MM.1S (cell line): ENCODE data around the gene TGFB2.

ENCODE experiments used
- DNase-seq: peaks from one replicate; pipeline ENCODE4 v3.0.0-alpha.2; 2015
- H2AFZ ChIP-seq: fragments of 300-600 bp; sonication (generic); 2 replicates; pipeline ENCODE4 v1.6.0; 2016; ENCODE audit warnings: antibody characterized with exemption, low read length
- H3F3A ChIP-seq: fragments of 300-600 bp; sonication (generic); 2 replicates; pipeline ENCODE4 v1.6.1; 2016; ENCODE audit warnings: mild to moderate bottlenecking, antibody characterized with exemption, low read length, moderate library complexity, mixed read lengths; ENCODE audit not compliant: insufficient read depth
- H3K27ac ChIP-seq: fragments of 300-600 bp; sonication (generic); 2 replicates; pipeline ENCODE4 v1.5.1; 2016; ENCODE audit warnings: mild to moderate bottlenecking, low read length
- H3K27me3 ChIP-seq: fragments of 300-600 bp; sonication (generic); replicated peaks from 2 replicates; pipeline ENCODE4 v1.6.0; 2016; ENCODE audit warnings: low read length; ENCODE audit not compliant: insufficient read depth
- H3K36me3 ChIP-seq: fragments of 300-600 bp; sonication (generic); replicated peaks from 2 replicates; pipeline ENCODE4 v1.6.1; 2016; ENCODE audit warnings: mild to moderate bottlenecking, low read length, mixed read lengths; ENCODE audit not compliant: insufficient read depth
- H3K4me1 ChIP-seq: fragments of 300-600 bp; sonication (generic); 2 replicates; pipeline ENCODE4 v1.6.1; 2016; ENCODE audit warnings: low read length, mixed read lengths
- H3K4me2 ChIP-seq: fragments of 300-600 bp; sonication (generic); 2 replicates; pipeline ENCODE4 v1.6.0; 2016; ENCODE audit warnings: low read depth, low read length
- H3K4me3 ChIP-seq: fragments of 300-600 bp; sonication (generic); 2 replicates; pipeline ENCODE4 v1.5.1; 2016; ENCODE audit warnings: low read length, mixed read lengths
- H3K79me2 ChIP-seq: fragments of 300-600 bp; sonication (generic); 2 replicates; pipeline ENCODE4 v1.6.1; 2016; ENCODE audit warnings: mixed run types, low read length, mixed read lengths
- H3K9ac ChIP-seq: fragments of 300-600 bp; sonication (generic); 2 replicates; pipeline ENCODE4 v1.6.1; 2016; ENCODE audit warnings: low read length, mixed read lengths
- H3K9me2 ChIP-seq: fragments of 300-600 bp; sonication (generic); replicated peaks from 2 replicates; pipeline ENCODE4 v1.6.1; 2016; ENCODE audit warnings: mild to moderate bottlenecking, low read length, mixed read lengths; ENCODE audit not compliant: insufficient read depth
- H3K9me3 ChIP-seq: fragments of 300-600 bp; sonication (generic); replicated peaks from 2 replicates; pipeline ENCODE4 v1.6.1; 2016; ENCODE audit warnings: mild to moderate bottlenecking, low read length, mixed read lengths; ENCODE audit not compliant: insufficient read depth
- H4K20me1 ChIP-seq: fragments of 300-600 bp; sonication (generic); 2 replicates; pipeline ENCODE4 v1.6.1; 2016; ENCODE audit warnings: mild to moderate bottlenecking, low read length, moderate library complexity, mixed read lengths; ENCODE audit not compliant: insufficient read depth
- EZH2 ChIP-seq: fragments of 300-600 bp; sonication (generic); optimal IDR thresholded peaks from 2 replicates; pipeline ENCODE3; 2017; ENCODE audit warnings: low read depth, mild to moderate bottlenecking, antibody characterized with exemption, low read length, mixed read lengths
- EZH2phosphoT487 ChIP-seq: fragments of 300-600 bp; sonication (generic); IDR thresholded peaks from 2 replicates; pipeline ENCODE4 v1.6.1; 2018; ENCODE audit warnings: antibody characterized with exemption, low read length
- TF ChIP-seq, protein P1 (sequence below): fragments of 300-600 bp; sonication (generic); IDR thresholded peaks from 2 replicates; pipeline ENCODE4 v1.5.1; 2016; ENCODE audit warnings: antibody characterized with exemption, low read length, mixed read lengths

The TGFB2 gene

GRCh38 chr1:218485241-218485928 is 140.2 kb downstream of the TGFB2 start:
- Histone ChIP-seq H3K9me2 (no peaks in the 10 kb centered on the region), H3K27me3 (no peaks in the 10 kb centered on the region), H3K4me3 (no peak overlapping the region), H3K9ac (no peak overlapping the region), H3K4me1 (peaks cover 4% of the 10 kb centered on the region; the same call in 1 of the 2 replicates), H3K27ac (no peak overlapping the region), H4K20me1 (no peaks in the 10 kb centered on the region), H3K4me2 (no peak overlapping the region), H3K79me2 (no peaks in the 10 kb centered on the region), H3F3A (no peaks in the 10 kb centered on the region), H3K36me3 (no peaks in the 10 kb centered on the region), H2AFZ (no peak overlapping the region), H3K9me3 (no peaks in the 10 kb centered on the region)
- no peak for DNase-seq
- no peak for TF ChIP-seq EZH2phosphoT487
- no peak for TF ChIP-seq EZH2
- TF ChIP-seq, protein P1, sequence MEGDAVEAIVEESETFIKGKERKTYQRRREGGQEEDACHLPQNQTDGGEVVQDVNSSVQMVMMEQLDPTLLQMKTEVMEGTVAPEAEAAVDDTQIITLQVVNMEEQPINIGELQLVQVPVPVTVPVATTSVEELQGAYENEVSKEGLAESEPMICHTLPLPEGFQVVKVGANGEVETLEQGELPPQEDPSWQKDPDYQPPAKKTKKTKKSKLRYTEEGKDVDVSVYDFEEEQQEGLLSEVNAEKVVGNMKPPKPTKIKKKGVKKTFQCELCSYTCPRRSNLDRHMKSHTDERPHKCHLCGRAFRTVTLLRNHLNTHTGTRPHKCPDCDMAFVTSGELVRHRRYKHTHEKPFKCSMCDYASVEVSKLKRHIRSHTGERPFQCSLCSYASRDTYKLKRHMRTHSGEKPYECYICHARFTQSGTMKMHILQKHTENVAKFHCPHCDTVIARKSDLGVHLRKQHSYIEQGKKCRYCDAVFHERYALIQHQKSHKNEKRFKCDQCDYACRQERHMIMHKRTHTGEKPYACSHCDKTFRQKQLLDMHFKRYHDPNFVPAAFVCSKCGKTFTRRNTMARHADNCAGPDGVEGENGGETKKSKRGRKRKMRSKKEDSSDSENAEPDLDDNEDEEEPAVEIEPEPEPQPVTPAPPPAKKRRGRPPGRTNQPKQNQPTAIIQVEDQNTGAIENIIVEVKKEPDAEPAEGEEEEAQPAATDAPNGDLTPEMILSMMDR = no peak

GRCh38 chr1:218488531-218488930 is 143.4 kb downstream of the TGFB2 start:
- Histone ChIP-seq H3K4me3 (no peak overlapping the region), H3K9me2 (no peaks in the 10 kb centered on the region), H3K36me3 (no peaks in the 10 kb centered on the region), H3K4me1 (peaks cover 15% of the 10 kb centered on the region), H3K9me3 (no peaks in the 10 kb centered on the region), H3K27ac (no peak overlapping the region), H2AFZ (no peak overlapping the region), H3K27me3 (no peaks in the 10 kb centered on the region), H3K79me2 (no peaks in the 10 kb centered on the region), H4K20me1 (no peaks in the 10 kb centered on the region), H3K4me2 (no peak overlapping the region), H3K9ac (no peak overlapping the region), H3F3A (0 out of 2 replicates have a peak, but pooled peaks cover 2% of the 10 kb centered on the region)
- no peak for DNase-seq
- TF ChIP-seq EZH2 (no peak), EZH2phosphoT487 (no peak)
- TF ChIP-seq, protein P1 = no peak

- no peak overlapping the region for H3K4me3 ChIP-seq
Measured at GRCh38 chr1:218488986-218489385, 143.8 kb downstream of the TGFB2 start.

More at GRCh38 chr1:218488986-218489385, 143.8 kb downstream of the TGFB2 start:
- no peak overlapping the region for H3K9ac ChIP-seq
- no peaks in the 10 kb centered on the region for H3K9me2 ChIP-seq
- H3K4me1 ChIP-seq = peaks cover 20% of the 10 kb centered on the region
- no peak overlapping the region for H3K4me2 ChIP-seq
- no peaks in the 10 kb centered on the region for H3K9me3 ChIP-seq
- H3K27me3 ChIP-seq = no peaks in the 10 kb centered on the region
- no peaks in the 10 kb centered on the region for H4K20me1 ChIP-seq
- no peaks in the 10 kb centered on the region for H3K36me3 ChIP-seq
- no peak for TF ChIP-seq EZH2phosphoT487
- TF ChIP-seq EZH2 = no peak
- TF ChIP-seq, protein P1 = no peak
- H3K27ac ChIP-seq = no peak overlapping the region
- DNase-seq = no peak
- H3K79me2 ChIP-seq = no peaks in the 10 kb centered on the region
- peaks cover 7% of the 10 kb centered on the region for H3F3A ChIP-seq
- no peak overlapping the region for H2AFZ ChIP-seq
